ENCODE measurements around the gene NSL1.
A peak's percentile ranks its signal among the peaks of the same experiment; 100 is the strongest.

NSL1 gene

GRCh38 chr1:212701910-212702309, 89.7 kb downstream of the NSL1 start:
- DNase-seq, result no peak

GRCh38 chr1:212700892-212701819, 90.4 kb downstream of the NSL1 start:
- DNase-seq, result no peak

- DNase-seq, result peak; percentile 33
Measured at GRCh38 chr1:212700223-212700891, 91.2 kb downstream of the NSL1 start.

GRCh38 chr1:212699625-212700222, 91.9 kb downstream of the NSL1 start, which contains the start of gene BATF3:
BATF3 (minus strand) TSS chr1:212699840; CDS start chr1:212699762, 78 bp downstream.
- peak; percentile 27 for DNase-seq

GRCh38 chr1:212699104-212699624, 92.4 kb downstream of the NSL1 start:
- peak; percentile 18 for DNase-seq

- DNase-seq, result no peak
Measured at GRCh38 chr1:212698467-212699103, 93.0 kb downstream of the NSL1 start.

GRCh38 chr1:212696721-212697331, 94.8 kb downstream of the NSL1 start:
- no peak for DNase-seq

- no peak for DNase-seq
Measured at GRCh38 chr1:212692774-212693644, 98.6 kb downstream of the NSL1 start.

- no peak for DNase-seq
Measured at GRCh38 chr1:212691561-212692071, 100.0 kb downstream of the NSL1 start.

- DNase-seq, result no peak
Measured at GRCh38 chr1:212690816-212691403, 100.7 kb downstream of the NSL1 start.

GRCh38 chr1:212689758-212690529, 101.6 kb downstream of the NSL1 start:
- no peak for DNase-seq

- no peak for DNase-seq
Measured at GRCh38 chr1:212689196-212689725, 102.3 kb downstream of the NSL1 start.

GRCh38 chr1:212688341-212689047, 103.1 kb downstream of the NSL1 start:
- DNase-seq, result no peak

GRCh38 chr1:212687811-212688210, 103.8 kb downstream of the NSL1 start:
- DNase-seq, result no peak

- no peak for DNase-seq
Measured at GRCh38 chr1:212686591-212686990, 105.0 kb downstream of the NSL1 start.

GRCh38 chr1:212686069-212686468, 105.5 kb downstream of the NSL1 start:
- no peak for DNase-seq

- no peak for DNase-seq
Measured at GRCh38 chr1:212685429-212685828, 106.1 kb downstream of the NSL1 start.

- no peak for DNase-seq
Measured at GRCh38 chr1:212684521-212685090, 107.0 kb downstream of the NSL1 start.

Data from effector CD4-positive, alpha-beta T cell (primary cell).